D721Med (cell line): Measurements from ENCODE around the gene YPEL4.

Experiments used
- DNase-seq: peaks from one replicate; pipeline ENCODE4 v3.0.0; 2011; ENCODE audit warnings: low spot score; ENCODE audit not compliant: insufficient read length
- FAIRE-seq: peaks from 2 replicates; lab custom pipeline; 2011; peaks lifted over from hg19 to GRCh38; lab: Jason Lieb, UNC
- TF ChIP-seq, protein P1 (sequence below): IDR thresholded peaks from 2 replicates; pipeline ENCODE4 v1.5.1; 2012; ENCODE audit warnings: mild to moderate bottlenecking, control low read depth; ENCODE audit not compliant: insufficient read depth; ENCODE audit errors: missing control alignments

The YPEL4 gene

DNA sequence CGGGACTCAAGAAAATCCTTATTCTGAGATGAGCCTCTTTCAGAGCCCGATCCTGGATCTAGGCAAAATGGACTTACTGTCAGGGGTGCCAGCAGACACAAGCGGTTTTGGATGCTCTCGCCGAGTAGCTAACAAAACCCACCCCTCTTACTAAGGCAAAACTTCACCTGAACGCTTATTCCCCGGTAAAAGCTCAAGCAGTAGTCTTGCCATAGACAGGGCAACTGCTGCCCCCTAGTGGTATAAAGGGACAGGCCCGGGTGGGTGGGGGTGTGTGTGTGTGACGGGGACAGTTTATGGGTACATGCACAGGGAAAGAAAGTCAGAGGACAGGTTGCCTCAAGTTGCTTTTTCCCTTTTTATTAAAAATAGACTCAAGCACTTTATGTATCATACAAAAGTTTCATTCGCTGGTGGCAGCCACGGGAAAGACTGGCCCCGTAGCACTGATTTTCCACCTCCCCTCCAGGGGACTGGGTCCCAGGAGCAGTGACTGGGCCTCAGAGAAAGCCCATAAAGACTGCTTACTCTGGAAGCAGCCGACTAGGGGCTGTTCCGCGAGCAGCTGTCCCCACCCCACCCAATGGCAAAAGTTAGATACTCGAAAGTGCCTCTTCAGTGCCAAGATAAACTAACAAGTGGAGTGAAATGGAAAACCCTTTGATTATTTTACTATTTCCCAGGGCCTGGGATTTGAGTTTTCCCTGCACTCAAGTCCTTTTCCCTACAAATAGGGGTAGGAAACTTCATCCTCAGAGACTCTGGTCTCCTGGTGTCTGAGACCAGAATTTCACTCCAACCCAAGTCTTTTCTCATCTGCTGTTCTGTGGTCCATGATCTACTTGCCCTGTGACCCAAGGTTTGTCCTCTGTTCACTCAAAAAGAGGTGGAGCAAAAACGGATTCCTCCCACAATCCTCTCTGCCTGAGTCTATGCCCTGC, 4.7 kb downstream of the YPEL4 start:
- no peak for FAIRE-seq
- DNase-seq: peak; percentile 76
- TF ChIP-seq, protein P1, sequence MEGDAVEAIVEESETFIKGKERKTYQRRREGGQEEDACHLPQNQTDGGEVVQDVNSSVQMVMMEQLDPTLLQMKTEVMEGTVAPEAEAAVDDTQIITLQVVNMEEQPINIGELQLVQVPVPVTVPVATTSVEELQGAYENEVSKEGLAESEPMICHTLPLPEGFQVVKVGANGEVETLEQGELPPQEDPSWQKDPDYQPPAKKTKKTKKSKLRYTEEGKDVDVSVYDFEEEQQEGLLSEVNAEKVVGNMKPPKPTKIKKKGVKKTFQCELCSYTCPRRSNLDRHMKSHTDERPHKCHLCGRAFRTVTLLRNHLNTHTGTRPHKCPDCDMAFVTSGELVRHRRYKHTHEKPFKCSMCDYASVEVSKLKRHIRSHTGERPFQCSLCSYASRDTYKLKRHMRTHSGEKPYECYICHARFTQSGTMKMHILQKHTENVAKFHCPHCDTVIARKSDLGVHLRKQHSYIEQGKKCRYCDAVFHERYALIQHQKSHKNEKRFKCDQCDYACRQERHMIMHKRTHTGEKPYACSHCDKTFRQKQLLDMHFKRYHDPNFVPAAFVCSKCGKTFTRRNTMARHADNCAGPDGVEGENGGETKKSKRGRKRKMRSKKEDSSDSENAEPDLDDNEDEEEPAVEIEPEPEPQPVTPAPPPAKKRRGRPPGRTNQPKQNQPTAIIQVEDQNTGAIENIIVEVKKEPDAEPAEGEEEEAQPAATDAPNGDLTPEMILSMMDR: peak; percentile 74

DNA sequence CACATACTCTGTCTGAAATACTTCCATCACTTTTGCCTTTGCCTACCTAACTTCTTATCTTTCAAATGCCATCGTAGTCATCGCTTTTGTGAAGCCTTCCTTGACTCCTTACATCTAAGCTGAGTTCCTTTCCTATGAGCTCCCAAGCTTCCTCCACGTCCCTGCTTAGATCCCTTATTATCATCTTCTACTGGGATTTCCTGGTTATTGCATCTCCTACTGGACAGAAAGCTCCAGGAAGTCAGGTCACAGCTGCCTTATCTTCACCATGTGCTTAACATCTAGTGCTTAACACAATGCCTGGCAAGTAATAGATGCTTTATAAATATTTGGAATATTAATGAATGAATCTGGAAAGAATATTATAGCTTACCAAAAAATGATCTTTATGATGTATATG, 5.9 kb downstream of the YPEL4 start:
- no peak for FAIRE-seq
- DNase-seq: no peak
- TF ChIP-seq, protein P1: no peak

DNA sequence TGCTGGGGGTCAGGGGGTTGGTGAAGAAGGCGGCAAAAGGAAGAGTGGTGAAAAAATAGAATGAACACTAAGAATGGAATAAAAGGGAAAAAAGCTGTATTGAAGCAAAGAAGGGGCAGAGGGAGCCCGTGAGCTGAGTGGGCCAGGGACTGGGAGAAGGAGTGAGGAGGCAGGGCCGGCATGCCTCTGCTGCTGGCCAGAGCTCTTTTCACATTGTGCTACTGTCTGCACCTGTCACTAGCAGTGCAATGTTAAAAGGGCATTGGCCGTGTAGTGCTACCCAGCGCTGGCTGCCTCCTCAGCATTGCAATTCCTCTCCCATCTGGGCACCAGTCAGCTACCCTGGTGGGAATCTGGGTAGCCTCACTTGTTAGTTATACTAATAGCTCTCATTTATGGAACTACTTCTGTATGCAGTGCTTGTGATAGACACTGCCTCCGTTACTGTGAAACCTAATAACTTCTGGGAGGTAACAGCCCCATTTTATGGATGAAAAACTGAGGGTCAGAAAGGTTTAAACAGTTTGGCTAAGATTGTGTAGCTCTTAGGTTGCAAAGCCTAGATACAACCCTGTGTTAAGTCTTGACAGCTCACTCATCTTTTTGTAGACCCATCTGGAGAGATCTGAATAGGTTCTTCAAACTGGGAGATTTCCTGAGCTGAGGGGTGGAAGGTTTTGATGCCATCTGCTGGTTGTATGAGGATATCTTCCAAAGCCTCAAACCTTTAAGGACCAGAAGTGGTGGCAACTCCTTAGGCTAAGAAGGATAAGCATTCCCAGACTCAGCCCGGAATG, 8.5 kb downstream of the YPEL4 start:
- FAIRE-seq (no peak), DNase-seq (no peak)
- TF ChIP-seq, protein P1: peak; percentile 63

DNA sequence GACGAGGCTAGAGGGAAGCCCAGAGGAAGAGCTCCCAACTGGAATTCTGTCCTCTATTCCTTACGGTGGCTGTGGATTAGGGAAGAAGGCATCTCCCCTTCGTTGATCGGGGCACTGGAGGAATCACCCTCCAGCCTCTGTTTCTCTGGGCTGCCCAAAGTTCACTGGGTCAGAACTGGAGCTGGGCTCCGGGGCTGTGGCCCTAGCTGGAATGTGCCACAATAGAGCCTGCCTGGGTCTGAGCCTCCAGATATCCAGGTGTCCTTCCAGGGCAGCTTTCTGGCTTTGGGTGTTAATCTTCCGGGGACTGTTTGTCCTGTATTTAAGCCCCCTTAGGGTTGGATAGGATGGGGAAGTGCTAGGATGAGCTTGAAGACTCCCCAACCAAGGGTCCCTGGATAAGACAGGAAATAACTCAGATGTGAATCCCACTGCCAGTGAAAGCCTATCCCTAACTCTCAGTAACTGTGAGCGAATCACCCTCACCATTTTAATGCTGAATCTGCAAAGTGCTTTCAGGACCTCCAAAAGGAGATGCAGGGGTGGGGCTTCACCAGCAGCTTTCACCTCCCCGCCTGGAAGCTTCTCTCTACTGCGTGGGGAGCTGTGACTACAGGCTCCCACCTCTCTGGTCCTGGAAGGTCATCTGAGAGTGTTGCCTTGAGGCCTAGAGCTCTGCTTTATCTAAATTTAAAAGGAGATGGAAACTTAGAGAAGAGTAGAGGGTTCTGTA, 9.5 kb downstream of the YPEL4 start:
- FAIRE-seq: no peak
- TF ChIP-seq, protein P1: no peak
- no peak for DNase-seq

DNA sequence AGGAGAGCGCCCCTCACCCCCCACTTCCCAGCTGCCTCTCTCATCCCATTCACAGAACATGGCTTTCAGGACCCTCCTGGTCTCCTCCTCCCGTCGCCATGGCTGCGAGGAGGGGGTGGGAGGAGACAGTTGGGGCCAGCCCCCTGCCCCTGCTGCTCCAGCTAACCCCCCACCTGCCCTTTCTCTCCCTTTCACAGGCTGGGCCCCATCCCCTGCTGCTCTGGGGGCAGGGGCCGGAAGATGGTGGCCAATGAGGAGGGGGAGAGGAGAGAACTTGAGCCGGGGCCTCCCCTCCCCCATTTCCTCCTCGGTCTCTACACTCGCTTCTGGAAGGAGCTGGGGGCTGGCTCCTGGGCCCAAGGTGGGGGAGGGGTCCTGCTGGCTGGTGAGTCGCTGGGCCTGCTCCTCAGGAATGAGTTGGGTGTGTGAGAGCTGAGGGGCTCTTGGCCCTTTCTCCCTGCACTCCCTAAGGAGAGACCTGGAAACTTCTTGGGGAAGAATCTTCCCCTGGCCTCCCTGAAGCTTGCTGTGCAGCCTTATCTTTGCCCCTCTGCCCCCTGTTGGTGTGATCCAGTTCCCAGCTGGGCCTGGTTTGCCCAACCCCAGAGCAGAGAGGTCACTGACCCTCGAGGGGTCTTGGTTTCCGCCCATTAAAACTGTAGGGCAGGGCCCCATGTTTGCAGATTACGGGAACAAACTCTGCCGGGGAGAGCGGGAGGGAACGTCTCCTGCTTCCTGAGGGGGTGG, 10.2 kb downstream of the YPEL4 start:
- FAIRE-seq (no peak), DNase-seq (no peak)
- TF ChIP-seq, protein P1: no peak

DNA sequence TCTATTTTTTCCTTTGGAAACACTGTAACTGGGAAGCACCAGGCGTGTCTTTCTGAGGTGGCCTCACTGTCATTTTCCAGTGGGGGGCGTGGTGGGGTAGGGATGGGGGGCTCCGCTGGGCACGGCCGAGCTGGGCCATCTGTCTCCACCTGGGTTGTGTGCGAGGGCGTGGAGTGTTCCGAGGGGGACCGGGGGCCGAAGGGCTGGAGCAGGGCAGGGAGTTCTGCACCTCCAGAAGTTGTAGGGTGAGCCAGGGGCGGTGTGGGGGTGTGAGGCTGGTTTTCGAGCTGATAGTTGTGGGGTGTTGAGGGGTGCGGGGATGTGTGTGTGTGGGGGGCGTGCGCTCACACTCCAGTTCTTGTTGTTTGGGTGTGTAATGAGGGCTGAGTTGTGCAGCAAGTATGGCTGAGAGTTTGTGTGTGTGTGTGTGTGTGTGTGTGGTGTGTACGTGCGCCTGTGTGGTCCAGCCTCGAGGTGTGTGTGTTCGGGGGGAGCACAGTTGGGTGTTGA, 10.8 kb downstream of the YPEL4 start:
- FAIRE-seq: no peak
- TF ChIP-seq, protein P1: no peak

More for the DNA sequence above, 10.8 kb downstream of the YPEL4 start:
- no peak for DNase-seq
